B cell (primary cell): Measurements from ENCODE around the gene DENND1C. TPM values are rescaled to one million over a fixed set of nuclear protein-coding genes. Genes with fewer than 3 reads are reported as not detected.

Source experiments
- ATAC-seq: fragments of 200-7000 bp; cut with Tn5 transposase; one replicate; pipeline ENCODE4 v1.10.0; 2021; ENCODE audit warnings: low read depth, mild to moderate bottlenecking, moderate number of reproducible peaks, moderate library complexity
- CTCF ChIA-PET: fragments of 350-600 bp; sonication (Branson Sonifier 250); formaldehyde crosslinking; loops from one replicate; lab custom pipeline; 2021; ENCODE audit warnings: antibody characterized with exemption, inconsistent platforms; lab: Charles Lee
- POLR2A ChIA-PET: fragments of 350-600 bp; sonication (Branson Sonifier 250); formaldehyde crosslinking; loops from one replicate; lab custom pipeline; 2021; ENCODE audit warnings: antibody characterized with exemption; lab: Charles Lee
- DNase-seq: peaks from one replicate; pipeline ENCODE4 v3.0.0; 2013
- H2AFZ ChIP-seq: 2 replicates; pipeline ENCODE4 v1.6.1; 2012; ENCODE audit warnings: mild to moderate bottlenecking, low read depth, low read length; ENCODE audit not compliant: insufficient read depth, poor library complexity, severe bottlenecking
- H3K27ac ChIP-seq, 2 donors: 1 replicate in 1 of 2; 2 replicates in 1 of 2; pipeline ENCODE4 v1.5.1; 2012 to 2013; ENCODE audit warnings: low read length in 2 of 2, mild to moderate bottlenecking in 2 of 2, moderate library complexity in 1 of 2
- H3K27me3 ChIP-seq, 4 experiments: fragments of 200-600 bp in 1 of 4; sonication (generic) in 1 of 4; replicated peaks in 1 of 4; 1 replicate in 2 of 4; 2 replicates in 2 of 4; pipeline versions ENCODE4 v1.6.1 to v1.7.0; 2013 to 2016; ENCODE audit warnings: low read length in 3 of 4, mild to moderate bottlenecking in 2 of 4, mixed read lengths in 1 of 4, moderate library complexity in 1 of 4; ENCODE audit not compliant: insufficient read depth in 4 of 4, control insufficient read depth in 3 of 4; ENCODE audit errors: control extremely low read depth in 1 of 4
- H3K36me3 ChIP-seq, 2 experiments: replicated peaks in 1 of 2; 1 replicate in 1 of 2; 2 replicates in 1 of 2; pipeline versions ENCODE4 v1.6.1 to v1.7.1; 2013; ENCODE audit warnings: low read length in 1 of 2; ENCODE audit not compliant: insufficient read depth in 2 of 2, control insufficient read depth in 1 of 2; ENCODE audit errors: control extremely low read depth in 1 of 2, extremely low read depth in 1 of 2
- H3K4me1 ChIP-seq, 2 donors: fragments of 200-600 bp in 1 of 2; sonication (generic) in 1 of 2; 1 replicate in 1 of 2; 2 replicates in 1 of 2; pipeline versions ENCODE4 v1.5.1 to v1.6.1; 2013 to 2017; ENCODE audit warnings: low read length in 2 of 2; ENCODE audit not compliant: control insufficient read depth in 2 of 2, insufficient read depth in 2 of 2
- H3K4me2 ChIP-seq: replicated peaks from 2 replicates; pipeline ENCODE3; 2012; ENCODE audit warnings: mild to moderate bottlenecking, low read depth, low read length; ENCODE audit not compliant: poor library complexity, severe bottlenecking
- H3K4me3 ChIP-seq, 5 experiments: fragments of 200-600 bp in 1 of 5; sonication (generic) in 1 of 5; 1 replicate in 3 of 5; 2 replicates in 2 of 5; pipeline versions ENCODE4 v1.5.1 to v1.7.0; 2011 to 2016; ENCODE audit warnings: low read length in 4 of 5, mild to moderate bottlenecking in 4 of 5, low read depth in 2 of 5, control low read depth in 1 of 5, moderate library complexity in 1 of 5; ENCODE audit not compliant: insufficient read depth in 1 of 5; ENCODE audit errors: control extremely low read depth in 1 of 5, extremely low read depth in 1 of 5
- H3K79me2 ChIP-seq: fragments of 200-600 bp; sonication (generic); one replicate; pipeline ENCODE4 v1.6.0; 2016; ENCODE audit warnings: low read length; ENCODE audit not compliant: control insufficient read depth, insufficient read depth
- H3K9ac ChIP-seq: fragments of 200-600 bp; sonication (generic); 2 replicates; pipeline ENCODE4 v1.6.1; 2017; ENCODE audit warnings: mild to moderate bottlenecking, low read length, moderate library complexity
- H3K9me3 ChIP-seq, 3 donors: one replicate each; pipeline versions ENCODE4 v1.6.1 to v1.7.1; 2013; ENCODE audit warnings: low read length in 2 of 3; ENCODE audit not compliant: control insufficient read depth in 2 of 3, insufficient read depth in 1 of 3; ENCODE audit errors: control extremely low read depth in 1 of 3
- H4K20me1 ChIP-seq: 2 replicates; pipeline ENCODE4 v1.6.0; 2012; ENCODE audit warnings: mild to moderate bottlenecking, low read length; ENCODE audit not compliant: insufficient read depth, control insufficient read depth, poor library complexity, severe bottlenecking
- H3K27ac Mint-ChIP-seq: one replicate; pipeline ENCODE4 v1.8.0; 2021; ENCODE audit warnings: mixed read lengths
- H3K27me3 Mint-ChIP-seq: one replicate; pipeline ENCODE4 v1.8.0; 2021; ENCODE audit warnings: mixed read lengths
- H3K4me1 Mint-ChIP-seq: one replicate; pipeline ENCODE4 v1.8.0; 2021; ENCODE audit warnings: mixed read lengths
- H3K4me3 Mint-ChIP-seq: one replicate; pipeline ENCODE4 v1.8.0; 2021; ENCODE audit warnings: mixed read lengths
- H3K9me3 Mint-ChIP-seq: one replicate; pipeline ENCODE4 v1.8.0; 2022; ENCODE audit warnings: mixed read lengths; ENCODE audit not compliant: insufficient read depth
- CTCF ChIP-seq: fragments of 200-600 bp; IDR thresholded peaks from one replicate; pipeline ENCODE4 v1.8.0; 2022; ENCODE audit warnings: antibody characterized with exemption, mild to moderate bottlenecking
- EZH2 ChIP-seq: IDR thresholded peaks from 2 replicates; pipeline ENCODE4 v1.6.1; 2012; ENCODE audit warnings: borderline replicate concordance, low read depth, mild to moderate bottlenecking, moderate library complexity, low read length; ENCODE audit not compliant: insufficient read depth, poor library complexity, severe bottlenecking
- WGBS: methylation state at CpG from one replicate; pipeline ENCODE4 v1.1.5; 2013; ENCODE audit warnings: missing lambda C conversion rate; ENCODE audit not compliant: insufficient coverage; 5-methylcytosine and 5-hydroxymethylcytosine counted together
- intact Hi-C: fragments of 100-400 bp; cut with micrococcal nuclease; formaldehyde crosslinking; loops from one replicate; pipeline ENCODE4 v1.10.0; 2022
- polyA plus RNA-seq: library from polyadenylated mRNA; depleted of rRNA; stranded (reverse); fragments of >200 nt; gene quantifications from 2 replicates; pipeline ENCODE4 v1.2.3, GENCODE V29; 2012
- total RNA-seq, 2 donors: library from RNA; stranded (reverse); fragments of 120-200 nt in 1 of 2; gene quantifications; 1 replicate in 1 of 2; 2 replicates in 1 of 2; pipeline versions ENCODE4 v1.2.3 to v1.2.4, GENCODE V29; 2013 to 2022

The DENND1C gene
- total and polyA plus RNA-seq, 2 donors (not counting 1 experiment from before 2014, with no cell fraction given): 119 to 132 TPM

- no peaks in the 10 kb centered on the region for H3K79me2 ChIP-seq
- H3K27ac ChIP-seq: peak overlapping the region; percentile 76 to 86
- intact Hi-C loops: loop anchor here (1.0 to 2.0 kb wide), 10 partner anchors 35 to 555 kb away; partner anchors contain the start of genes CLPP, GPR108, GTF2F1 and VMAC
- H3K9me3 ChIP-seq: peaks cover 0 to 19% (median 0%) of the 10 kb centered on the region in 3 donors
- H3K27me3 ChIP-seq: peaks cover 0 to 15% (median 6%) of the 10 kb centered on the region in 4 experiments
- peak; percentile 84 for ATAC-seq
- Mint-ChIP-seq H3K27ac (peak overlapping the region; percentile 78), H3K9me3 (no peaks in the 10 kb centered on the region), H3K4me3 (peak overlapping the region; percentile 91), H3K27me3 (no peaks in the 10 kb centered on the region), H3K4me1 (peaks cover 32% of the 10 kb centered on the region)
- peaks cover 11 to 34% of the 10 kb centered on the region in 2 donors for H3K4me1 ChIP-seq
- H3K9ac ChIP-seq: peak overlapping the region; percentile 90
- no peak for TF ChIP-seq EZH2
- peak; percentile 78 for TF ChIP-seq CTCF
- H4K20me1 ChIP-seq: no peaks in the 10 kb centered on the region
- peak overlapping the region; percentile 85 for H3K4me2 ChIP-seq
- H2AFZ ChIP-seq: peak overlapping the region; percentile 96
- under 1% methylated on average over 53 of the region's 57 CpGs for whole genome bisulfite sequencing
- peak; percentile 99 for DNase-seq
- no peaks in the 10 kb centered on the region for H3K36me3 ChIP-seq
- ChIA-PET POLR2A (interaction anchor here (0.7 to 1.4 kb wide), 5 partner anchors 21 to 556 kb away, joined by 3 to 6 read pairs (median 5); partner anchors contain the start of genes DENND1C and KHSRP), CTCF (interaction anchor here (0.9 to 1.1 kb wide), 3 partner anchors 21 to 293 kb away, joined by 3 to 4 read pairs (median 3); partner anchors contain the start of genes DENND1C and KHSRP)
- peak overlapping the region; percentile 60 to 93 (median 78) for H3K4me3 ChIP-seq
Measured at GRCh38 chr19:6460099-6460884, 21.3 kb downstream of the DENND1C start.
